Uterus (tissue), 2 donors: ENCODE data around the gene MAGI2.

Experiments
- POLR2A ChIP-seq, 2 donors: fragments of 450-650 bp; IDR thresholded peaks; one replicate each; pipeline ENCODE4 v1.6.1; 2016; ENCODE audit warnings: antibody characterized with exemption in 2 of 2, mild to moderate bottlenecking in 1 of 2, moderate library complexity in 1 of 2
- TF ChIP-seq, protein P1 (sequence below), 4 experiments: fragments of 200-600 bp in 2 of 4; fragments of 450-650 bp in 2 of 4; sonication (generic) in 2 of 4; IDR thresholded peaks; one replicate each; pipeline ENCODE4 v1.5.1; 2016 to 2019; ENCODE audit warnings: antibody characterized with exemption in 4 of 4, mild to moderate bottlenecking in 2 of 4, moderate library complexity in 1 of 4

DNA sequence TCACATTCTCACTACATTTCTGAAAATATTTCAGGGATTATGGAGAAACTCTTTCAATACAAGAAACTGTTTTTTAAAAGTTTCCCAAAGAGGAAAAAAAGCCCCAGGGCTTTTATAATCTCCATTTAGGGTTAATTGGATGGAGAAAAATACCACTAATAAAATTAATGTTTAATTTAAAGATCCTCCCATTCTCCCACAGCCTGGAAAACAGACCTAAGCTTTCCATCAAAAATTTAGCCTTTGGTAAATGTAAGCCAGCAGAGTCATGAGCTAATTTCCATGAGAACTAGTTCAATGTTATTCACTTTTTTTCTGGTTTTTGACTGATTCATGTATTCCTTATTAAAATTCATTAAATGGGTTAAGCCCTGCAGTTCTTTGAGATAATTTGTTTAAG is 1246.2 kb downstream of the MAGI2 start:
- no peak for TF ChIP-seq POLR2A (IDR thresholded peaks at IDR 0.05)
- TF ChIP-seq, protein P1, sequence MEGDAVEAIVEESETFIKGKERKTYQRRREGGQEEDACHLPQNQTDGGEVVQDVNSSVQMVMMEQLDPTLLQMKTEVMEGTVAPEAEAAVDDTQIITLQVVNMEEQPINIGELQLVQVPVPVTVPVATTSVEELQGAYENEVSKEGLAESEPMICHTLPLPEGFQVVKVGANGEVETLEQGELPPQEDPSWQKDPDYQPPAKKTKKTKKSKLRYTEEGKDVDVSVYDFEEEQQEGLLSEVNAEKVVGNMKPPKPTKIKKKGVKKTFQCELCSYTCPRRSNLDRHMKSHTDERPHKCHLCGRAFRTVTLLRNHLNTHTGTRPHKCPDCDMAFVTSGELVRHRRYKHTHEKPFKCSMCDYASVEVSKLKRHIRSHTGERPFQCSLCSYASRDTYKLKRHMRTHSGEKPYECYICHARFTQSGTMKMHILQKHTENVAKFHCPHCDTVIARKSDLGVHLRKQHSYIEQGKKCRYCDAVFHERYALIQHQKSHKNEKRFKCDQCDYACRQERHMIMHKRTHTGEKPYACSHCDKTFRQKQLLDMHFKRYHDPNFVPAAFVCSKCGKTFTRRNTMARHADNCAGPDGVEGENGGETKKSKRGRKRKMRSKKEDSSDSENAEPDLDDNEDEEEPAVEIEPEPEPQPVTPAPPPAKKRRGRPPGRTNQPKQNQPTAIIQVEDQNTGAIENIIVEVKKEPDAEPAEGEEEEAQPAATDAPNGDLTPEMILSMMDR (IDR thresholded peaks at IDR 0.05): no peak
